Retina (tissue), 1 donor: ENCODE measurements around the gene CMA1.

Experiments used
- DNase-seq: peaks from one replicate; pipeline ENCODE4 v3.0.0-alpha.2; 2016

The CMA1 gene

GRCh38 chr14:24465368-24465767, 42.7 kb downstream of the CMA1 start:
- no peak for DNase-seq

- DNase-seq: no peak
Observed at GRCh38 chr14:24463884-24464785, 43.9 kb downstream of the CMA1 start.

GRCh38 chr14:24463017-24463883, 44.8 kb downstream of the CMA1 start:
- DNase-seq: no peak

GRCh38 chr14:24461336-24461735, 46.7 kb downstream of the CMA1 start:
- no peak for DNase-seq

GRCh38 chr14:24459331-24459730, 48.7 kb downstream of the CMA1 start:
- DNase-seq: no peak

GRCh38 chr14:24458736-24459135, 49.3 kb downstream of the CMA1 start:
- DNase-seq: no peak

GRCh38 chr14:24456980-24457379, 51.1 kb downstream of the CMA1 start:
- no peak for DNase-seq
